ENCODE measurements around the gene MED16. TPM values are rescaled to one million over a fixed set of nuclear protein-coding genes. Genes with fewer than 3 reads are reported as not detected.
A peak's percentile ranks its signal among the peaks of the same experiment; 100 is the strongest.

Gene MED16
- total RNA-seq, 1 experiment from 2014 or later = 69.1 TPM

GRCh38 chr19:911197-912033 is 18.4 kb upstream of the MED16 start:
- Mint-ChIP-seq H3K4me3 (ENCODE audit: unreplicated experiment) (peak overlapping the region; percentile 49), H3K4me1 (ENCODE audit: low read depth, unreplicated experiment) (peaks cover 7% of the 10 kb centered on the region), H3K9me3 (ENCODE audit: unreplicated experiment) (no peaks in the 10 kb centered on the region), H3K27ac (ENCODE audit: unreplicated experiment) (no peak overlapping the region), H3K36me3 (ENCODE audit: insufficient read depth, unreplicated experiment) (peaks cover 12% of the 10 kb centered on the region), H3K27me3 (ENCODE audit: insufficient read depth, unreplicated experiment) (no peaks in the 10 kb centered on the region)
- ChIA-PET POLR2A (no interaction called here), CTCF (no interaction called here)
- H3K4me3 ChIP-seq (ENCODE audit: low read depth, low read length) = no peak overlapping the region
- intact Hi-C loops (cut with micrococcal nuclease; ENCODE audit: unreplicated experiment) = no loop called here
- H3K4me1 ChIP-seq = no peaks in the 10 kb centered on the region; the same call in 1 of the 2 replicates
- no peaks in the 10 kb centered on the region for H3K36me3 ChIP-seq (ENCODE audit: control insufficient read depth, insufficient read depth, low read length)
- no peaks in the 10 kb centered on the region for H3K9me3 ChIP-seq
- no peak for DNase-seq
- BruUV-seq (replicated peaks) = no TSS peak
- H3K27me3 ChIP-seq (replicated peaks; ENCODE audit: control insufficient read depth, insufficient read depth, low read length) = no peaks in the 10 kb centered on the region
- no peak for TF ChIP-seq CTCF (IDR thresholded peaks at IDR 0.05; ENCODE audit: insufficient read depth in 1 of 2, low read depth in 1 of 2, low read length in 1 of 2, severe bottlenecking in 1 of 2, unreplicated experiment in 1 of 2)

GRCh38 chr19:907183-907853 is 14.3 kb upstream of the MED16 start:
- intact Hi-C loops (cut with micrococcal nuclease; ENCODE audit: unreplicated experiment) = no loop called here
- H3K27me3 Mint-ChIP-seq (ENCODE audit: insufficient read depth, unreplicated experiment) = no peaks in the 10 kb centered on the region
- H3K27ac Mint-ChIP-seq (ENCODE audit: unreplicated experiment) = no peak overlapping the region
- no peaks in the 10 kb centered on the region for H3K9me3 Mint-ChIP-seq (ENCODE audit: unreplicated experiment)
- peaks cover 12% of the 10 kb centered on the region for H3K36me3 Mint-ChIP-seq (ENCODE audit: insufficient read depth, unreplicated experiment)
- no peak overlapping the region for H3K4me3 ChIP-seq (ENCODE audit: low read depth, low read length)
- H3K4me1 Mint-ChIP-seq (ENCODE audit: low read depth, unreplicated experiment) = peaks cover 7% of the 10 kb centered on the region
- H3K4me1 ChIP-seq = no peaks in the 10 kb centered on the region; the same call in 1 of the 2 replicates
- DNase-seq = no peak
- no TSS peak for BruUV-seq (replicated peaks)
- H3K9me3 ChIP-seq = no peaks in the 10 kb centered on the region
- no peak overlapping the region for H3K4me3 Mint-ChIP-seq (ENCODE audit: unreplicated experiment)
- ChIA-PET POLR2A (no interaction called here), CTCF (no interaction called here)
- no peaks in the 10 kb centered on the region for H3K36me3 ChIP-seq (ENCODE audit: control insufficient read depth, insufficient read depth, low read length)
- H3K27me3 ChIP-seq (replicated peaks; ENCODE audit: control insufficient read depth, insufficient read depth, low read length) = no peaks in the 10 kb centered on the region
- TF ChIP-seq CTCF (IDR thresholded peaks at IDR 0.05; ENCODE audit: insufficient read depth in 1 of 2, low read depth in 1 of 2, low read length in 1 of 2, severe bottlenecking in 1 of 2, unreplicated experiment in 1 of 2) = no peak

- POLR2A ChIA-PET = no interaction called here
- no peak for DNase-seq
- Mint-ChIP-seq H3K4me3 (ENCODE audit: unreplicated experiment) (no peak overlapping the region), H3K4me1 (ENCODE audit: low read depth, unreplicated experiment) (peaks cover 7% of the 10 kb centered on the region), H3K36me3 (ENCODE audit: insufficient read depth, unreplicated experiment) (peaks cover 20% of the 10 kb centered on the region), H3K9me3 (ENCODE audit: unreplicated experiment) (no peaks in the 10 kb centered on the region), H3K27me3 (ENCODE audit: insufficient read depth, unreplicated experiment) (no peaks in the 10 kb centered on the region), H3K27ac (ENCODE audit: unreplicated experiment) (no peak overlapping the region)
- Histone ChIP-seq H3K36me3 (ENCODE audit: control insufficient read depth, insufficient read depth, low read length) (no peaks in the 10 kb centered on the region), H3K4me3 (ENCODE audit: low read depth, low read length) (no peak overlapping the region), H3K27me3 (replicated peaks; ENCODE audit: control insufficient read depth, insufficient read depth, low read length) (no peaks in the 10 kb centered on the region), H3K4me1 (no peaks in the 10 kb centered on the region; the same call in 1 of the 2 replicates), H3K9me3 (no peaks in the 10 kb centered on the region)
- no peak for TF ChIP-seq CTCF (IDR thresholded peaks at IDR 0.05; ENCODE audit: insufficient read depth in 1 of 2, low read depth in 1 of 2, low read length in 1 of 2, severe bottlenecking in 1 of 2, unreplicated experiment in 1 of 2)
- CTCF ChIA-PET = no interaction called here
- intact Hi-C loops (cut with micrococcal nuclease; ENCODE audit: unreplicated experiment) = no loop called here
- no TSS peak for BruUV-seq (replicated peaks)
Measured at GRCh38 chr19:906480-906879, 13.5 kb upstream of the MED16 start.
